GM18868 (cell line): ENCODE results near the gene AKT2.

Source experiments
- ATAC-seq: cut with Tn5 transposase; IDR thresholded peaks from one replicate; pipeline ENCODE4 v1.9.1; 2021; ENCODE audit warnings: mild to moderate bottlenecking, moderate library complexity; ENCODE audit not compliant: unreplicated experiment

AKT2 gene

DNA sequence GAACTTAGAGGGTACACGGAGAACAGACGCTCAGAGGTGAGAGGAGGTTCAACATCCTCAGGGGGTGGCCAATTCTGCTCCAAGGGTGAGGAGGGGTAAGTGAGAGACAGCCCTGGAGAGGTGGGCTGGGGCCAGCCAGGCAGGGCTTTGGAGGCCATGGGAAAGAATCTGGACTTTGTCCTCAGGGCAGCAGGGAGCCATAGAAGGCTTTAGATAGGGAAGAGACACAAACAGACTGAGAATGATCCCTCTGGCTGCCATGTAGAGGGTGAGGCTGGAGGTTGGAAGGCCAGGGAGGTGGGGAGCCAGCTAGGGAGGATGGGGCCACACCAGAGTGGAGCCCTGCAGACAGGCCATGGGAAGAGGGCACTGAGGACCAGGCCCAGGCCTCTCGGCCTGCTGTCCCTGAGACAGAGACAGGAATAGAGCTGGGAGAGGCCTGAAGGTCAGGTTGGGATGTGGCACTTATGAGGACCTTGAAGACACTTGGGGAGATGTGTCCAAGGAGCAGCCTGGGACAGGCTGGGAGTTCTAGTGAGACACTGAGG lies 29.5 kb downstream of the AKT2 start:
- ATAC-seq = no peak

DNA sequence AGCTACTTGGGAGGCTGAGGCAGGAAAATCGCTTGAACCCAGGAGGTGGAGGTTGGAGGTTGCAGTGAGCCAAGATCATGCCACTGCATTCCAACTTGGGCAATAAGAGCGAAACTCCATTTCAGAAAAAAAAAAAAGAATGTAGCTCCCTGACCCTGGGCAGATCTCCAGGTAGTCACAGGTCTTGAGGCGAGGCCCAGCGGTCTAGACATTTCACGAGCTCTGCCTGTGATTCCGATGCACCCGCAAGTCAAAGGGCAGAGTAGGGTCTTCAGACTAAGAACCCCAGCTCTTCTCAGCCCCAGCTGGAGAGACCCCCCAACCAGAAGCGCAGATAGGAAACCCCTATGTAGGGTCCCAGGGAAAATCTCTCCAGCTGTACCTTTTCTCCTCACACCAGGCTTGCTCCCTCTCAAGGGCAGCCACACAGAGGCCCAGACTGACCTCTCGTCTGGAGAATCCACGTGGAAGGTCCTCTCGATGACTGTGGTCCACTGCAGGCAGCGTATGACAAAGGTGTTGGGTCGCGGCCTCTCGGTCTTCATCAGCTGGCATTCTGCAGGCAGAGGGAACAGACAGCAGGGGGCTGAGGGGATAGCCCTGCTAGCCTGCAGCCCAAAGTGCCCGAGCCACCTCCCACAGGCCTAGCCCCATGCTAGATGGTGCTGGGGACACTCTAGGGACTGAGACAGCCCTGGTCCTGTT lies 30.3 kb downstream of the AKT2 start:
- ATAC-seq = no peak

DNA sequence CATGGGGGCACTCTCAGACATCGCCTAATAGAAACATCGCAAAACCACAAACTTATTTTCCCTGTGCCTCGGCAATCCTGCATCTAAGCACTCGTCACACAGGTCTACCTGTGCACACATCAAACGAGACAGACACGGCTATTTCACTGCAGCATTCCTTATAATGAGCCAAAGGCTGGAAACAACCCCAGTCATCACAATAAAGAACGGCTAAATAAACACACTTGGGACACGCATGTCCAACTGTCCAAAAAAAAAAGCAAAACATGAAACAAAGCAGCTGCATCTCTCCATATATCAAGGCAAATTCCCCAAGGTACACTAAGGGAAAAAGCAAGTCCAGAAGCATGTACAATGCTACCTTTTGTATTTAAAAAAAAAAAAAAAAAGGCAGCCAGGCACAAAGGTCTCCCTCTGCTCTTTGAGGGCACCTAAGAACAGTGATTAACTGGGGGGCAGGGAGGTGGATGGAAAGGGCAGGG lies 31.5 kb downstream of the AKT2 start:
- ATAC-seq = no peak

DNA sequence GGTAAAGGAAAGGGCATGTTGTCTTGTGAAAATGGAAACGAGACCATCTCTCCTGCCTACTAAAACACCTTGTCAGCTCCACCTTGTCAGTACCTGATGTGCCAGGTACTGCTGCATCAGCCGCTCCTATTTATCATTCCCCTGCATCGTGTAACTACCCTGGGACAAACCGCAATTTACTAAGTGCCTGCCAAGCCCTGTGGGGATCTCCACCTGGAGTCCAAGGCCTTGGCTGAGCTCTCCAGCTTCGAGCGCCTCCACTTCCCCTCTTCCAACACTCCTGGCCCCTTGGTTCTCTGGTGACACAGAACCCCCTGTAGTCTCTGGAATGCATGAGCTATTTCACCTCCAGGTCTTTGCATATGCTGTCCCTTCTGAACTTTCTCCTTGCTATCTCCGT lies 32.8 kb downstream of the AKT2 start:
- ATAC-seq = no peak

DNA sequence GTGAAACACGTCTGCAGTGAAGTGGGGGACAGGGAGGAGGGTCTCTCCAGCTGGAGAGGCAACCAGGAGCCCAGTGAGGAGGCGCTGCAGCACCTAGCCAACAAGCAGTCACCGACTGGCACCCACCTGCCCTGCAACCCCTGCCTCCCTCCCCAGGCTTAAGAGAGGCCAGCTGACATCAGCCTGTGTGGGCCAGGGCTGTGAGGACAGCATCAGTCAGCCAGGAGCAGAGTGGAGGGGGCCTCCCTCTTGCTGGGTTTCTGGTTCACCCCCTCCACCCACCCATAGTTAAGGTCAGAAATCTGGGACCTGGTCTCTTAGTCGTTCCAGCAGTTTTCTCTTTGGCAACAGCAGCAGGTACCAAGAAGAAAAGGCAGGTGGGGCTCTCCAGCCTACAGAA lies 33.2 kb downstream of the AKT2 start:
- no peak for ATAC-seq

DNA sequence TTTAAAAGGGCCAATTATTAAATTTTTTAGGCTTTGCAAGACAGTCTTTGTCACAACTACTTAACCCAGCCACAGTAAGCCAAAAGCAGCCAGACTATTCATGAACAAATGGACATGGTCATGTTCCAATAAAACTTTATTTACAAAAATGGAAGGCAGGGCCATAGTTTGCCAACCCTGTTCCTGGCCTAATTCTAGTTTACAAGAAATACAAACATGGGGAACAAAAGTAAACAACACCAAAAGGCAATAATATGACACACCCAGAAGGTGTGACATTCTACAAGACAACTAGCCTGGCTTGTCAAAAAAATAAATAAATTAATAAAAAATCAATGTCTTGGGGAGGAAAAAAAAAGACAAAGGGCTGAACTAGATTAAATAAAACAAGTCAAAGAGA lies 33.9 kb downstream of the AKT2 start:
- no peak for ATAC-seq

DNA sequence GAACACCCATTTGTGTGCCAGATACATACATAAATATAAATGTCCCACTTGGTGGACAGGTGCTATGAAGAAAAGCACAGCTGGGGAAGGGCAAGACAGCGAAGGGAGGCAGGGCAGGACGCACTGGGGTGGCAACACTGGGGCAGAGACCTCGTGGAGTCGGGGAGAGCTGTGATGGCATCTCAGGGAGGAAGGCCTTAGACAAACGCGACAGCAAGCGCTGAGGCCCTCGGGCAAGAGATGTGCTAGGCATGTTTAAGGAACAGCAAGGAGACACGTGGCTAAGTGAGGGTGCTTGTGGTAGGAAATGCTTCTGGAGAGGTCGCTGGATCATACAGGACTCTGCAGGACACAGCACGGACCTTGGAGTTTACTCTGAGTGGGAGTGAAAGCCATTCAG lies 35.4 kb downstream of the AKT2 start:
- no peak for ATAC-seq

DNA sequence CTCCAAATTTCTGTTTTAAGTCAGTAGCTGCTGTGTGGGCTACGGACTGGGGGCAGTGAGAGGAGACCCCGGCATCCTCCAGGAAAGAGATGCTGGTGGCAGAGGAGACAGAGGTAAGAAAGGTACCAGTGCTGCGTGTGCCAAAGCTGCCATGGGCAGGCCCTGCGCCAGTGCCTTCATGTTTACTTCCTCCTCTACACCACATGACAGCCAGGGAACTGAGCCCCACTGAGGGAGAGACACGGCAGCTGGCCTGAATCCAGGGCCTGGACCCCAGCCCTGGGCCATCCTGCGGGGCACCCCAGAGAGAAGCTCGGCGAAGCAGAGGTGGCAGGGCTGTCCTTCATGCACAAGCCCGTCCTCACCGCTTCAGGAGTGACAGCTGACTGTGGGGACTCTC lies 35.9 kb downstream of the AKT2 start:
- no peak for ATAC-seq

DNA sequence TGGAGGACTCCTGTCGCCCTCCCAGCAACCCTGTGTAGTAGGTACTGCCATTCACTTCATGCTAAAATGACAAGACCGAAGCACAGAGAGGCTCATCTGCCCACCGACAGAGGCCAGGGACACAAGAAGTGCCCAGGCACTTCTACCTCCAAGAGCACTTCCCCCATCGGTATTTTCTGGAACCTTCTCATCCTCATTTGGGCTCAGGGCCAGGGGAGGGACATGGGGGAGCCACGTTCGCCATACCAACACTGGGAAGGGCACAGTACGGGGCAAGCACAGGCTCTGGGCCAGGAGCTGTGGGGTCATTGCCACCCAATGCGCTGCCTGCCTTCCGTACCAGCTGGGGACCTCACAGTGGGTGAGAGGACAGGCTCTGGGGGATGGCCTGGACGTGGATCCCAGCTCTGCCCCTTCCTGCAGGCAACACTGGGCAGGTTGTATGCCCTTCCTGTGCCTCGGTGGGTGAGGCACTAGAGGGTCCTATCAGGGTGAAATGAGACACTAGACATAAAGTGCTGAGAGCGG lies 37.3 kb downstream of the AKT2 start:
- no peak for ATAC-seq

DNA sequence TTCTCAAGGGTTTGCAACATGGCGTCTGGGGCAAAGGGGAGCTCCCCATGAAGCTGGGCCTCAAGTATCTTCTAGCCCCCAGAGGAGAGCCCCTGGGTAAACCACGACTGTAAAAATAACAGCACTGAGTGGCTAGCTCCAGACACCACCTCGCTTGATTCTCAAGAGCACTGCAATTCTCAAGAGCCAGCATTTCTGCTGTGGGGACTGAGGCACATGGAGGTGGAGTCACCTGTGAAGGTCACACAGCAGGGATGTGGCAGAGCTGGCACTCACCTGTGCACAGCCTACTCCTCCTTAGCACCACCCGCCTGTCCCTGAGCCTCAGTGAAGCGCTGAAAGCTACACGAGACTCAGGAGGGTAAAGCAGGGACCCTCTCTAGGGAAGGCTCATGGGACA lies 38.0 kb downstream of the AKT2 start:
- no peak for ATAC-seq

DNA sequence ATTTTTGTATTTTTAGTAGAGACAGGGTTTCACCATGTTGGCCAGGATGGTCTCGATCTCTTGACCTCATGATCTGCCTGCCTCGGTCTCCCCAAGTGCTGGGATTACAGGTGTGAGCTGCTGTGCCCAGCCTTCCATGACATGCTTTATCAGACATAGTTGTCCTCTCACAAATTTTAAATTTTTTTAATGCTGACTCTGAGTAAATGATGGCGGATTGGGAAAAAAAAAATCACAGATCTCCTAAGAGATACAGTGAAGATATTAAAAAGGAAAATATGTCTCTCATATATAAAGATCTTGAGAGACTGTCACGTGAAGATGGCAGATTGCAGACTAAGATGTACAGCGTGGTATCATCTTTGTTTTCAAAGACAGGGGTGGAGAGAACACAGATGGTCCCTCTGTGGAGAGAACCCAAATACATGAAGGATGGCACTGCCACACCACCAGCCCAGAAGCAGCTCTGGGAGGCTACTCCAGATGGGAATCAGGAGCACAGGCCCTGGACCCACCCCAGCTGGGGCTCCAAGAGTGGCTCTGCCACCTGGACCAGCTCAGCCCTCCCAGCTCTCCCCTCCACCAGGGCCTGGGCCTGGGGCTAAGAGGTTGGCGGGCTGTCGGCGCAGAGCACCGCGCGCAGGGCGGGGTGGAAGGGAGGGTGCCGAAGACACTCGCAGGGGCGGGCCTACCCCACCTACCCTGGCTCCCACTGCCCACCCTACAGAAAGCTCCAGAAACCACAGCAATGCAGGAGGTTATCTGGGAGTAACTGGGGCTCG lies 38.7 kb downstream of the AKT2 start:
- ATAC-seq = no peak

DNA sequence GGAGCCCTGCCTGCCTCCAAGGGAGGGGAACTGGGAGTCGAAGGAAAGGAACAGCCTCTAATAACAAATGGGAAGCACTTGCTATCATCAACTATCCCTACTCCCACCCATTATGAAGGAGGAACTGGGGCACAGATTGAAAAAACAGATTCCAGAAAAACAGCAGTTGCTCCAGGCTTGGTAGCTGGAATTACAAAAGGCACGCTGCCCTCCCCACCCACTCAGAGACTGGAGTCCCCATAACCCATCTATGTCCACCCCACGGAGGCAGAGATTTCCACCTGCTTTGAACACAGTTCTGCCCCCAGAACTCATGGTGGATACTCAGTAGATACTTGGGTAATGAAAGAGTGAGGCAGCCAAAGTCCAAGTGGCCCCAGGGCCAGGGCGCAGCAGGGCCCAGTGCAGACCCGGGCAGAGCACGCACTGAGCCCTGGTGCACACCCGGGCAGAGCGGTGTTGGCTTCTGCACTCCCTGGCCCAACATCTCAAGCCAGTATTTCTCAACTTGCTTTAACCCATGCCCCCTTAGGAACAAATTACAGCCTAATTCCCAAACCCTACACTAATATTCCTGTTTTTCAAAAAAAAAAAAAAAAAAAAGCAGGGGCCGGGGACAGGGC lies 39.5 kb downstream of the AKT2 start:
- ATAC-seq = no peak

DNA sequence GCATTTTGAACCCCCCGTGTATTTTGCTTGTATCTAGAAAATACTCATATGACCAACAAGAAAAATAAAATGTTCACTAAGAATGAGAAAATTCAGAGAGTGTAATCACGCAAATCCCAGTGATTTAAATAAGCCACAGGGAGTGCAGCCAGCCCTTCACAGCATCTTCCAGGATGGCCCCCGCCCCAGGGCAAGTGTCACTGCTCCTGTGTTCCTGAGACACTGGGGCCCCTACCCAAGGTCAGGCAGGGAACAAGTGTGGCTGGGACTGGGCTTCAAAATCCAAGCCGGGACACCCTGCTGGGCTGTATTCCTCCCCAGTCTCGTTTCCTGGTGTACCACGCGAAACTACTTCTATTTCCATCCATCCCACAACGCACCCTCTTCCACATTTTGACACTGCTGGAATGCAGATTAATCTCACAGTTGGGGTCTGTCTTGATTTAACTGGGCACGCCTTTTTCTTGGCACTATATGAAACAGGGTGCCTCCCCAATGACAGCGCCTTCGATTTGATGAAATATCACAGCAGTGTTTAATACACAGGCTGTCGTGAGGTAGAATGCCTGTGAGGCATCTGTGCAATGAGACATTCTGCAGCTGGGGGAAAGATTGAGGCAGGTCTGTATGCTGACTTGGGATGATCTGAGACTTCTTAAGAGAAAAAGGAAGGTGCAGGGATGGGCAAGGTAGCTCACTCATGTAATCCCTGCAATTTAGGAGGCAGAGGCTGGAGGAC lies 40.4 kb downstream of the AKT2 start:
- ATAC-seq = no peak

DNA sequence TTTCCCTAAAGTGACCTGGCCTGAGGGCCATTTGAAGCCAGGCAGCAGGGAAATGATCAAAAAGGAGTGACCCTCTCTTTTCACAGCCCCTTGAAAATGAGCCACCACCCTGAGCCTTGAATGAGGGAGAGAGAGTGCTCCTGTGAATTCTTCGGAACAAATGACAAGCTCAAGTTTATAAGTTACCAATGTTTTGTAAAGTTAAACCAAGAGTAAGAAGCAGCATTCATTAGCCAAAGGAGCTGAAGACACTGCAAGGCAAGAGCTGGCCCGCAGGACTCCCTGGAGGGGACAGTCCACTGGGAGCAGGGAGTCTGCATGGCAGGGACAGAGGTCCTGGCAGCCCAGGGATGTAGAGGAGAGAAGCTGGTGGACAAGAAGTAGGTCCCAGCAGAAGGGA lies 42.0 kb downstream of the AKT2 start:
- ATAC-seq = no peak

DNA sequence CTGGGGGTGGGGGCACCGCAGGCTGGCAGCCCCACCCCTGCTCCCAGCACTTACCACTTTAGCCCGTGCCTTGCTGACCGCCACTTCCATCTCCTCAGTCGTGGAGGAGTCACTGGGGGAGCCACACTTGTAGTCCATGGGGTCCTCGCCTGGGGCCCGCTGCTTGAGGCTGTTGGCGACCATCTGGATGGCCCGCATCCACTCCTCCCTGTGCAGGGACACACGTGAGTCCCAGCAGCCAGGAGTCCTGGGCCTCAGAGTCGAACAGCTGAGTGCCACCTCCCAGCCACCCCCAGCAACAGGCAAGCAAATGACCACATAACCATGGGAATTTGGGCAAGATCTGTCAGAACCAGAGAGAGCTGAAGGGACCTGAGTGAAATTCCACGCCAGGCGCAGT lies 42.7 kb downstream of the AKT2 start:
- ATAC-seq = no peak

DNA sequence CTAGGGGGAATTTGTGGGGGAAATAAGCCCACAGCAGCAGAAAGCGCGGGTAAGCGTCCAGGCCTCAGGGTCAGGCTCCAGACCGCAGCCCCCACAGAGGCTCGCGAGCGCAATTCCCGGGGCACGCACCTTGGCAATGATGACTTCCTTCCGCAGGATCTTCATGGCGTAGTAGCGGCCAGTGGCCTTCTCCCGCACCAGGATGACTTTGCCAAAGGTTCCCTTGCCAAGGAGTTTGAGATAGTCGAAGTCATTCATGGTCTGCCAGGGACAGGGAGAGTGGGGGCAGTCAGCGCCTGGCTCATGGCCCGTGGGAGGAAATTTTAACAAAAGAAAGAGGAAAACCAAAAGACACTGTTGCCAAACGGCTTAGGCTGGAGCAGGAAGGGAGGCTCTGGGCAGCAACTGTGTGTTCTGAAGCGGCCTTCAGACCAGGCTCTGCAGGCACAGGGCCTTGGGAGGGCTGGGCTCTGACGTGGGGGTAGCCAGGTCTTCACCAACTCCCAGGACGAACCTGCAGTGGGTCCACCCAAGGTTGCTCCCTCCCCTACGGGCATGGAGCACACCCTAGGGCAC lies 43.2 kb downstream of the AKT2 start:
- no peak for ATAC-seq

DNA sequence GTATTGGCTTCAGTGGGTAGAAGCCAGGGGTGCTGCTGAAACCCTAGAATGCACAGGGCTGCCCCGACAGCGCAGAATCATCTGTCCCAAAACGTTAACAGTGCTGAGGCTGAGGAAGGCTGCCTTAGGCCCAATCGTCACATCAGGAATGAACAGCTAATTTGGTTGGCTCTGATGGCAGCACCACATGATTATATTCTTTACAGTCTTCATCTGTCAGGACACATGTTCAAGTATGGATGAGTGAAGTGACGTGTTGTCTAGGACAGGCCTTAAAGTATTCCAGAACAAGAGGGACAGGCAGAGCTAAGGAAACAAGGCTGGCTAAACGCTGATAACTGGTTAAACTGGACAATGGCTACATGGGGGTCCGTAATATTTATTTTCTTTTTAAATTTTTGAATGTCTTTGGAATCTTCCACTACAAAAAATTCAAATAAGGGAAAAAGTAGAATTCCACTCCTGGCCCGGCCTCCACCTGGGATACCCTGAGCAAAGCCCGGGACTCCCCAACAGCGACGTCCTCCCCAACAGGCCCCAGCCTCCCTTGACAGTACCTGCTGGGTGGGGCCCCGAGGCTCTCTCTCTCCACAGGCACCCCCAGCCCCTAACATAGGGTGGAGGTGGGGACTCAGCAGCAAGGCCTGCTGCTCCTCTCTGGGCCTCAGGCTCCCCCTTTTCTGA lies 43.9 kb downstream of the AKT2 start:
- ATAC-seq = no peak

DNA sequence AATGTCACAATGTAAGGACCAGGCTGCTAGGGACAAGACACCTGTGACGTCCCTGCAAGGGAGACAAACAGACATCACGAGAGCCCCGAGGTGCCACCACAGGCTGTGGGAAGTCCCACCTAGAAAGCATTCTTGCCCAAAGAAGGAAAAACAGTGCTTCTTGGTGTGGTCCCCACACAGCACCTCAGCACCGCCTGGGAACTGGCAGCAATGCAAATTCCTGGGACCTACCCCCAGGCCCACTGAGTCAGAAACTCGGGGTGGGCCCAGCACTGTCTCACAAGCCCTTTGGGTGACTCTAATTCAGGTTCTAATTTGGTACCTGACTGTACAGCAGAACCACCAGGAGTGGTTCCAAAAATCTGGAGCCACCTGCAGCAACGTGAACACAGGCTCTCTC lies 44.8 kb downstream of the AKT2 start:
- ATAC-seq = no peak

DNA sequence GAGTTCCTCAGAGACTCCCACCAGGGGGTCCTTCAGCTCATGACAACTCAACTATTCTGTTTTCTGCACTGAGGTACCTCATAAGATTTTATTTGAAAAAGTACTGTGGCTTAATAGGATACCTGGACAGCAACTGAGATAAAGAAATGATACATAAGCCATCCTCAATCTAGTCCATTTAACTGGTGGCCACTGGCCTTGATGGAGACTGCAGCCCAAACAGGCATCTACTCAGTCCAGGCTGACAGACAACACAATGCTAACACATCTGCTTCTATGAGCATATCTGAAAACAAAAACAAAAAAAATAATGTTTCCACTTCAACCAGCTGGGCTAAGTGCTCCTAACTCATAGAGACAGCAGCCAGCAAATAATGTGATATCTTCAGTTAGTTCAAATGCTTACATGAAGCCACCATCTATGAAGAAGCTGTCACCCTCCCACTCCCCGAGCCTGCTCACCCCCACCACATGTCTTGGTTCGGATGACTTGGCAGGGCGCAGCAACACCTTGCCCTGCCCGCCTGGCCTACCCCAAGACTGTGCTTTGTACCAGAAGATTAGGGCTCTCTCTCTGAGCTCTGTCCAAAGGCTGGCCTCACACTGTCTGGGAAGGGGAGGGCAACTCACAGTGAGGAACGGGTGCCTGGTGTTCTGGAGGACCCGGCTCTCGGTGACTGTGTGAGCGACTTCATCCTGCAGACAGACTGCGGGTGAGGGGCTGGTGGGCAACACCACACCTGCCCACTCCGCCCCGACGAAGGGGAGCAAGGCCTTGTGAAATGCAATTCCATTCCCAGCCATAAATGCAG lies 45.5 kb downstream of the AKT2 start:
- ATAC-seq = no peak
